Left kidney (tissue), 2 donors: Measurements from ENCODE around the gene TUBGCP6. TPM values are rescaled to one million over a fixed set of nuclear protein-coding genes. Genes with fewer than 3 reads are reported as not detected.

ENCODE experiments used
- DNase-seq: peaks from one replicate; pipeline ENCODE4 v3.0.0-alpha.2; 2013
- polyA plus RNA-seq: library from polyadenylated mRNA; unstranded; fragments of 120-200 nt; gene quantifications from one replicate; pipeline ENCODE4 v1.2.1, GENCODE V29; 2013; ENCODE audit not compliant: insufficient read length

Gene TUBGCP6
- polyA plus RNA-seq, 1 donor, result 39.5 TPM

DNA sequence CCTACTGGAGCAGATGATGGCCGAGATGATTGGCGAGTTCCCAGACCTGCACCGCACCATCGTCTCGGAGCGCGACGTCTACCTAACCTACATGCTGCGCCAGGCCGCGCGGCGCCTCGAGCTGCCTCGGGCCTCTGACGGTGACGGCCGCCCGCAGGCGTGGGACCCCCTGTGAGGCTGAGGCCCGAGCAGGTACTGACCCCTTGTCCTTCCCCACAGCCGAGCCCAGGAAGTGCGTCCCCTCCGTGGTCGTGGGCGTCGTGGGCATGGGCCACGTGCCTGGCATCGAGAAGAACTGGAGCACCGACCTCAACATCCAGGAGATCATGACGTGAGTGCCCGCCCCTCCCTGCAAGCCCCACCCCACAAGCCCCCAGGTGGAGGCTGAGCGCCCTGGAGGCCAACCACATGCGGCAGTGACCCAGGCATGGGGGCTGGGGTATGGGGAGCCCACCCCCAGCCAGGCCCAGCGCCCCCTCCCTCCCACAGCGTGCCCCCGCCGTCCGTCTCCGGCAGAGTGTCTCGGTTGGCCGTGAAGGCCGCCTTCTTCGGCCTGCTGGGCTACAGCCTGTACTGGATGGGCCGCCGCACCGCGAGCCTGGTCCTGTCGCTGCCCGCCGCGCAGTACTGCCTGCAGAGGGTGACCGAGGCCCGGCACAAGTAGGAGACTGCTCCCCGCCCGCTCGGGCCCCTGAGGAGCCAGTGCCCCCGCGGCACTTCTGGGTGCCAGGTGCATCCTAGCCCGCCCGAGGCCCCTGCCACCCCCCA, 46.8 kb downstream of the TUBGCP6 start:
- DNase-seq, result no peak

DNA sequence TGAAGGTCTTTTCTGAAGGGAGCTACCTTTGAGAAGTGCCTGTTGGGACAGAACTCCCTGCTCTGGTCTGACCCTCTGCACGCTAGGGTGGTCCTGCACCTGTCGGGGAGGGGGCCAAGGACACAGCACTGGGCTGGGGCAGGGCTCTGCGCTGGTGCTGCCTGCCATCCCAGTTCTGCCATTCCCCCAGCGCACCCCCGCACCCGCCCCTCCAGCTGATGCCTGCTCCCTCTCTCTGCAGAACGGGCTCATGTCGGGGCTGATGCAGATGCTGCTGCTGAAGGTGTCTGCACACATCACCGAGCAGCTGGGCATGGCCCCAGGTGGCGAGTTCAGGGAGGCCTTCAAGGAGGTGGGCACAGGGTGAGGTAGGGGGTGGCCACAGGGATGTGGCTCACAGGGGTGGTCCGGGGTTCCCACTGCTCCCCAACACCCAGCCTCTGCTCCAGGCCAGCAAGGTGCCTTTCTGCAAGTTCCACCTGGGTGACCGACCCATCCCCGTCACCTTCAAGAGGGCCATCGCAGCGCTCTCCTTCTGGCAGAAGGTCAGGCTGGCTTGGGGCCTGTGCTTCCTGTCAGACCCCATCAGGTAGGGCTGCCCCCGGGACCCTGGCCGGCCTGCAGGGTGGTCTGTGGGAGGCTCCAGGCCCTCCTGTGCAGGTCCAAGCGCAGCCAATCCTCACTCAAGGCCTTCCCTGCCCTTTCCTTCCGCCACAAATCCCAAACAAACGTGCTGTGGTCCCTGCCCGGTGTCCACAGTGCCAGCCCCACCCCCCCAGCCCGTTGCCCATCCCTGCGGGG, 47.6 kb downstream of the TUBGCP6 start:
- DNase-seq, result no peak

GRCh38 chr22:50196256-50196655, 48.6 kb downstream of the TUBGCP6 start:
- DNase-seq, result no peak

DNA sequence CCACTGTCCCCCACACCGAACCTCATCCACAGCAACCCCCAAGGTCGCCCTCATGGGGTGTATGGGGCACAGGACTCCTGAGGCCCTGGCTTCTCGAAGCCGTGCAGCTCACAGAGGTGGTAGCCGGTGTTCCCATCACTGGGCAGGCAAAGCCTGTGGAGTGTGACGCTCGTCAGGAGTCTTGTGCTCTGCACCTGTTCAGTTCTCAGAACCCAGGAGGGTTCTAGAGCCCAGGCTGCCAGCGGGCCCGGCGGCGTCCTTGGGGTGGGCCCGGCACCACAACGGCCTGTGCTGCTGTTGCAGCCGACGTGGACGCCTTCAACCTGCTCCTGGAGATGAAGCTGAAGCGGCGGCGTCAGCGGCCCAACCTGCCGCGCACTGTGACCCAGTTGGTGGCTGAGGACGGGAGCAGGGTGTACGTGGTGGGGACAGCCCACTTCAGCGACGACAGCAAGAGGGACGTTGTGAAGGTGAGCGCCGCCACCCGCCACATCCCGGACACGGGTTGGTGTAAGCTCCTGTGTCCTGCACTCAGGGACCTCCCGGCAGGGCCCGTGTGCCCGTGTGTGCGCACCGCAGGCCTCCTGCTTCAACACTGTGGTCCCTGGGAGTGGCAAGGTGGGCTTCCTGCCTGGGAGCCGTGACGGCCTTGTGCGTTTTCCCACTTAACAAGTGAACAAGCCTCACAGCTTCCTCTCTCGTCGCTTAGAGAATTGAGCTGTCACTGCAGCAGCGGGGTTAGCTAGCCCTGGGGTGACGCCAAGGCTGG, 50.6 kb downstream of the TUBGCP6 start:
- no peak for DNase-seq

- no peak for DNase-seq
Measured at GRCh38 chr22:50193621-50194020, 51.2 kb downstream of the TUBGCP6 start.

DNA sequence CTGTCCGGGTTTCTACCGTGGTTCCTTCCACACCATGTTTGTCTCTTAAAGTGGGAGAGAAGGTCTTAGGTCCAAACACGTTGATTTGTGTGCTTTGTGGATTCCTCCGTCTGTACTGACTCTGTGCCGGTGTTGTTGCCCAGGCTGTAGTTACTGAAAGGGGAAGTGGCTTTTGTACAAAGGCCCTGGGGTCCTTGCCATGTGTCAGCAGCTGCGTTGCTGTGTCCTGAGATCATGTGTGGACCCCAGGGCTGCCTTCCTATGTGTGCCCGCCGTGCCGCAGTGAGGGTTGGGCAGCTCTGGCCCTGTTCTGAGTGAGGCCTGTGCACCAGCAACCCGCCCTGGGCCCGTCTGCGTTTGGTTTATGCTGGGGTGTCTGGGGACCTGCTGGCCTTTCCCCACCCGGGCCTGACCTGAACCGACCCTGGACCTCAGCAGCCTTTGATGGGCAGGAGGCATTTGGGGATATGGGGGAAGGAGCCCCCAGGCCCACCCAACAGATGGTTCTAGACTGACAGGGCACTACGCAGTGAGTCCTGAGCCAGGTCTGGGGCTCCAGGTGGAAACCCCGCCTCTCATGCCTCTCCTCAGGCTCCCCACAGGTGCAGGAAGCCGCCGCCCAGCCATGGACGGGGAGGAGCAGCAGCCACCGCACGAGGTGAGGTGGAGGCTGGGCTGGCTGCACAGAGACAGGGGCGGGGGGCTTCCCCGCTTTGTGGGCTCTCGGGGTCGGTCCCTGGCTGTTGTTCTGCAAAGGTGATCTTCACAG, 52.2 kb downstream of the TUBGCP6 start:
- no peak for DNase-seq

DNA sequence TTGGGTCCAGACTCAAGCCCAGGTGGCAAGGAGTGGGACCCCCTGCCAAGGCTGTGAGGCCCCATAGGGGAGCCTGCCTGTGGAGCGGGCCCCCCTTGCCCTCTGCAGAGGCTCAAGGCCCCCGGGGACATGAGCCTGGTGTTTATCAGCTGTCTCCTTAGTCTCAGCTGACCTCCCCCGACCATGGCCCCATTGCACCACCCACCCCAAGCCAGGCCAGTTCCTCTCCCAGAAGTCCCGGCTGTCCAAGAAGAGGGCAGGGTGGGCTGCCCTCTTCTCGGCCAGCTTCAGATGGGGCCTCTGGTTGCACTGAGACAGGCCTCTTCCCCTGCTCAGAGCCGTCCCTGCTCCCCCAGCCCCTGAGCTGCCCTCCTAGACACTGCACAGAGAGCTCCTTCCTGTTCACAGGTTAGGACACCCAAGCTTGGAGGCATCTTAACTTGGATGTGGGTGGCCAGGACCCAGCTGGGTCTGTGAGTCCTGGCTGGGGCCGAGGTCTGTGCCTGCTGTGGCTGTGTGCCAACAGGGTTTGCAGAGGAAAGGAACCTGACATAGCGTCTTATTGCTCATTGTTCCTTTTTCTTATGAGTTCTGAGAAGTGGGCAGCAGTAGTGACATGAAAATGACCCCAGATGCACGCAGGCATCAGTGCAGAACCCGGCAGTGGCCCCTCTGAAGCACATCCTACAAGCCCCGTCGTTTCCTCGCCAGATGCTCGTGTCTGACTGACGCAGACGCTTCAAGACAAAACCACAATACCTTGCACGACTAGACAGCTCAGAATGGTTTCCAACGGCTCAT, 53.7 kb downstream of the TUBGCP6 start:
- DNase-seq, result no peak

- DNase-seq, result peak; percentile 58
Measured at GRCh38 chr22:50190182-50190940, 54.5 kb downstream of the TUBGCP6 start.

- no peak for DNase-seq
Measured at GRCh38 chr22:50189849-50190181, 55.0 kb downstream of the TUBGCP6 start.

- DNase-seq, result no peak
Measured at GRCh38 chr22:50189184-50189848, 55.5 kb downstream of the TUBGCP6 start.

- DNase-seq, result no peak
Measured at GRCh38 chr22:50188356-50188755, 56.5 kb downstream of the TUBGCP6 start.

DNA sequence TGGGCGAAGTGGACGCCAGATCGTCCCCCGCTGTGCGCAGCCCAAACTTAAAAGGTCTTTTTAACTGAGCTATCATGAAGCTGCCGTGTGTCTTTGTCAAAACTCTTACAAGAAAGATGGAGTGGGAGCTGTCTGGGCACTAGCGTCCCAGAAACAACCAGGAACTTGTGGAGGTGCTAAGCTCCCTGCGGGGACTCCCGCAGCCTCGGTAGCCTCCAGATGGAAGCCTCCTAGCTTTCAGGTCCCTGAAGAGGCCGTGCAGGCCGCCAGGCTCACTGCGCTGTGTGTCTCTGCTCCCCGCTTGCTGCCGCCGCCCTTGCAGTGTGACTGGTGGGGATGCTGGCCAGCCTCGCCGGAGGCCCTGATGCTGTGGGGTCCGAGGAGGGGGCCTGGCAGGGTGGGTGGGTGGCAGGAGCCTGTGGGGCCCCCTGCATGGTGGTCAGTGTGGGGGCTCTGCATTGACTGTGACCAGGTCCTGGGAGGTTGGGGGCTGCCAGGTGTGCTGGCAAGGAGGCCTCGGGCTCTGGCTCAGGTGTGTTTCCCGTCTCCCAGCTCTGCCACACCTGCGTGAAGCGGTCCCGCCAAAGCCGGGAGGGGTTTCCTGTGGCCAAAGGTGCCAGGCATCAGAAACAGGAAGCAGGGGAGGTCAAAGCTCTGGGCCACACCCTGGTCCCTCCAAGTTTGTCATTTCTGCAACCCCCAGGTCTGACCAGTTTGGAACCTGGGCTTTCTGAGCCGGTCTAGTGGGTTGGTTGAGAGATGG, 57.9 kb downstream of the TUBGCP6 start:
- DNase-seq, result no peak

DNA sequence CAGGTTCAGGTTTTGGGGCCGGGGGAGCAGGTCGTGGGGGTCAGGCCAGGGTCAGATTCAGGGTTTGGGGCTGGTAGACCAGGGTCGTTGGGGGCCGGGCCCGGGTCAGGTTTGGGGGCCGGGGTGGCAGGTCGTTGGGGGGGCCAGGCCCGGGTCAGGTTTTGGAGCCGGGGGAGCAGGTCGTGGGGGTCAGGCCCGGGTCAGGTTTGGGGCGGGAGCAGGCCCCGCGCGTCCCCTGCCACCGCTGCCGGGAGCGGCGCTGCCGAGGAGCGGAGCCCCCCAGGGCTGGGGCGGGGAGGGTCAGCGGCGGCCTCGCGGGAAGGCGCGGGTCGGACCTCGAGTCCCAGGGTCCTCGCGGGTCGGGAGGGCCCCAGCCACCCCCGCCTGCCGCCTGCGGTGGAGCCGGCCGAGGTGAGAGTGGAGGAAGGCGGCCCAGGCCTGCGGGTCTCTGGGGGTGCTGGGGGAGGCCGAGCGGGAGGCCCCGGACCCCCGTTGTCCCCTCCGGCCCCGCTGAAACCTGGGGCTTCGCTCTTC, 58.6 kb downstream of the TUBGCP6 start:
- DNase-seq, result no peak

- DNase-seq, result peak; percentile 85
Measured at GRCh38 chr22:50185375-50186087, 59.3 kb downstream of the TUBGCP6 start, which contains the start of gene TRABD. Gene TRABD (plus strand): TSS chr22:50185913. CDS start chr22:50193061, 7,148 bp downstream.

DNA sequence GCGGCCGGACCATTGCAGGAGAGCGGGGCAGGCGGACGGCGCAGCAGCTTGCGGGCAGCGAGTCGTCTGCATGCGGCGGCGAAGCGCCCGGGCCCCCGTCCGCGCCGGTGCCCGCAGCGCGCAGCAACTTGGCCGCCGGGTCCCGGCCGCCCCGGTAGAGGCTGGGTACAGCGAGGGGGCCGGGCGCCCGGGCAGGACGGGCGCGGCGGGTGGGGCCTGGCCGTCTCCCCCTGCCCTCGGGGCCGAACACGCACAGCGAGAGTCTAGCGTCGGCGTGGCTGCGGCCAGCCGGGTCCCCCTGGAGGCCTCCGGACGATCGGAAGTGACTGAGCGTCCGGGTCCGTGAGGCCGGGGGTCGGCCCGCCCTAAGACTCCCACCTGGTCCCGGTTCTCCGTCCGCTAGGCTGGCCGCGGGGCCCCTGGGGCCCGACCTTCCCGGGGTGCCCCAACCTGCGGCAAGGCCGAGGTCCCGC, 59.9 kb downstream of the TUBGCP6 start:
- DNase-seq, result no peak

DNA sequence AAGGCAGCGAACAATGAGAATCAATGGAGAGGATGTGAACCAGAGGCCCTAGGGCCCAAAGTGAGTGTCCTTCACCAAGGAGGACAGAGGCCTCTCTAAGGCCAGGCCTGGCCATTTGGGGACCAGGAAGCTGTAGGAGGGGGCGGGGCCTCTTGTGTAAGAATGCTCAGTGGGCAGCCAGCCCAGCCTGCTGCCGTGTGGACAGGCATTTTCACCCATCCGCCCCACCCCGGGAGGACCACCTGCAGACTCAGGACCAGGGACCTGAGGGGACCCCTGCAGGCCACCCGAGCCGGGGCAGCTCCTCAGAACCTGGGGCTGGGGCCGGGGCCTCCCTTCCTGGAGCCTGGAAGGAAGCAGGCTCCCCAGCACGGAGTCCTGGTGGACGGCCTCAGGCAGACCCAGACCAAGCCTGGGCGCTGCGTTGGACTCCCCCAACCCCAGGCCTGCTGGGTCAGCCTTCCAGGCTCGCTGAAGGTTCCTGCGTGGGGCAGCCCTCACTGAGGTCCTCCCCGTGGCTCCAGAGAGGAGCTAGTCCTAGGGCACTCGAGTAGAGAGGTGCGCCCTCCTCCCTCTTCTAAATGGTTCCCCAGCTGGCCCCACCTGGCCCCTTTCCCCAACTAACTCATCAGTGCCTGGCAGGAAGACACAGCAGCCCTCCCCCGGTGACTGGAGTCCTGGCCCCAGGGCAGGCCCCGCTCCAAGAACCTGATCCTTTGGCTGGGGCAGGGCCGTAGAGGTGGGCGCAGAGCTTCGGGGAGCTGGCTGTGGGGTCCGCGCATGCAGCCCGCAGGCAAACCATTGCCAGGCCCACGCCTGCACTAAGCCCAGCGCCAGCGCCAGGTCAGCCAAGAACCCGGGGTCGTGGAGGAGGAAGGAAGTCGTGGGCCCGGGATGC, 60.6 kb downstream of the TUBGCP6 start:
- no peak for DNase-seq
